Neuron (in vitro differentiated cells): Measurements from ENCODE around the gene SLC39A8.
"Not testable (repeated sequence)": the region's sequence is repeated elsewhere in the genome, so short reads cannot be mapped to it uniquely, and the experiment has no call there.

Experiments used
- H2AFZ ChIP-seq: one replicate; pipeline ENCODE4 v1.6.1; 2013; ENCODE audit warnings: low read depth, mild to moderate bottlenecking, inconsistent platforms, low read length, moderate library complexity
- H3K27me3 ChIP-seq: one replicate; pipeline ENCODE4 v1.6.1; 2013; ENCODE audit warnings: low read length; ENCODE audit not compliant: insufficient read depth
- H3K36me3 ChIP-seq: one replicate; pipeline ENCODE4 v1.6.1; 2013; ENCODE audit warnings: low read length; ENCODE audit not compliant: insufficient read depth
- H3K4me1 ChIP-seq: one replicate; pipeline ENCODE4 v1.6.1; 2013; ENCODE audit warnings: low read length; ENCODE audit not compliant: insufficient read depth
- H3K4me3 ChIP-seq: 2 replicates; pipeline ENCODE4 v1.5.1; 2013; ENCODE audit warnings: mild to moderate bottlenecking, low read length, moderate library complexity
- H3K9me3 ChIP-seq: one replicate; pipeline ENCODE4 v1.6.1; 2013; ENCODE audit warnings: low read length

The SLC39A8 gene

DNA sequence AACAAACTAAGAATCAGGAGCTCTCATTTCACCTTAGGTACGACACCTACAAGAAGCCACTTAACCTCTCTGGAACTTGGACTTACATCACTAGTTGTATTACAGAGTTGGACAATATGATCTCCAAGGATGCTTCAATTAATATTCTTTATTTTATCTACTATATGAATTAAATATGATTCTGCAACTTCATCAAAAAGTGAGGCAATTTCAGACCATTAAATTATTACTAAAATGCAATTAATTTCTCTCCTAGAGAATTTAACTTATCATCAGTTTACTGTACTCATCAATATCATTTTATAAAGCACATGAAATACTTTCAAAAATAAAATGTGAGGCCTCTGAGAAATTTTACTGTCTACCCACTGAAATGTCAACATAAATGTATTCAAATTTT is 33.9 kb downstream of the SLC39A8 start:
- no peak overlapping the region for H2AFZ ChIP-seq
- H3K4me1 ChIP-seq: no peaks in the 10 kb centered on the region
- no peaks in the 10 kb centered on the region for H3K36me3 ChIP-seq
- H3K4me3 ChIP-seq: no peak overlapping the region
- H3K9me3 ChIP-seq: no peaks in the 10 kb centered on the region
- H3K27me3 ChIP-seq: no peaks in the 10 kb centered on the region

DNA sequence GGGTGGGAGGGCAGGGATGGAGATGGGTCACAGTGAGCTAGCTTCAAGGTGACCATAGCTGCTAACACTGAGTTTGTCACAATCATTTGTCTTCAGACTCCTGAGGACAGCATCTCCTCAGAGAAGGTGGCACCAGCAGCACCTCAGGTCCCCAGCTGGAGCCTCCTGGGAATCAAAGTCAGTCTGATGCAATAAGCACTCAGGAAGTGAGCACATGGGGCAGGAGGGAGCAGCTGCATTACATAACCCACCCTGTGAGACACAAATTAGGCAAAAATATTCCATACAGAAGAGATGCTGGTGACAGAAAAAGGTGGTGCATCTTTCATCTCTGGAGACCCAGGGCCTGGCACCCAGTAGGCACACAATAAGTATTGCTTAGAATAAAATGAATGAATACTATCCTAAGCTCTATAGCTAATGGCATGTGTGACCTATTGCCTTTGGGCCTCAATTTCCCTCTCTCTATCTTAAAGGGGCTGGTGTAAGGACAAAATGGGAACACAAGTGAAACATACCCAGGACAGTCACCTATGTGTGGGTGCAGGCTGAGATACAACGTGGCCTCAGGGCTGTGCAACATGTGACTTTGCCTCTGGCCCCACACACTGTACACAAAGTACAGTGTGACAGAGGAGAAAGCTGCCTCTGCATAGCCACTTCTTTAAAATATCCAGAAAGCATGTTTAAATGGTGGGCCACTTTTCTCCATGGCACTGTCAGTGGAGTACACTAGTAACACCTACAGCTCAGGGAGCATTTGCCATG is 37.1 kb downstream of the SLC39A8 start:
- no peaks in the 10 kb centered on the region for H3K4me1 ChIP-seq
- H3K4me3 ChIP-seq: no peak overlapping the region
- H3K9me3 ChIP-seq: no peaks in the 10 kb centered on the region
- no peaks in the 10 kb centered on the region for H3K36me3 ChIP-seq
- H2AFZ ChIP-seq: no peak overlapping the region
- no peaks in the 10 kb centered on the region for H3K27me3 ChIP-seq

DNA sequence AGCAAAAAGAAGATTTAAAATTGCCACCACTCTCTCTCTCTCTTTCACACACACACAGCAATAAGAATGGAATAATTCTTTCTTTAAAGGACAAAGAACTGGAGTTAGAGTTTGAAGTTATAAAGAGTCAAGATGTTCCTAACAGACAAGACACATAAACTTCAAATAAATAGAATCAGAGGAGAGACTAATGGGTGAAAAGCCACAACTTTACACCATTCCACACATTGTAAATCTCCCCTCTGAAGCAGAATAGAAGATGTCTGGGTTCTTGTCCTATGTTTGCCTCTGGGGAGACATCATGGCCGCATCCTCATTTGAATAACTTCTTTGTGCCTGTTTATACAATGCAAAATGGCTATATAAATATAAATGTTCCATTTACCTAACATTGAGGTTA is 39.6 kb downstream of the SLC39A8 start:
- H3K9me3 ChIP-seq: no peaks in the 10 kb centered on the region
- no peaks in the 10 kb centered on the region for H3K36me3 ChIP-seq
- H2AFZ ChIP-seq: no peak overlapping the region
- no peaks in the 10 kb centered on the region for H3K4me1 ChIP-seq
- no peaks in the 10 kb centered on the region for H3K27me3 ChIP-seq
- no peak overlapping the region for H3K4me3 ChIP-seq

DNA sequence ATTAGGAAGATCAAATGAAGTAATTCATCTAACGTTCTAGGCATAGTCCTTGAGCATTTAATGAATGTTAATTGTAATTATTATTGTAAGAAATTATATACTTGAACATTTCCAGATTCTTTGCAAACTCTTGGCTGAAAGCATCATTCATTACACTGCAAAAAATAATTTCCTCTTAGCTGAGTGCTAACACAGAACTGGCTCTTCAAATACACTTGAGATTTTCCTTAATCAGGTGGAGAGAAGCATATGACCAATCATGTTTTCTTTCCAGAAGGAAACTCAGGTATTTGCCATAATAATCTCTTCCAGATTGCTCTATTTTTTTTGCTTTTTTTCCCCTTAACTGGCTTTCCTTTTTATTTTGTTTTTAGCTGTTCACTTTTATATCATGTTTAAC is 42.5 kb downstream of the SLC39A8 start:
- no peaks in the 10 kb centered on the region for H3K27me3 ChIP-seq
- H3K36me3 ChIP-seq: no peaks in the 10 kb centered on the region
- no peak overlapping the region for H3K4me3 ChIP-seq
- no peaks in the 10 kb centered on the region for H3K4me1 ChIP-seq
- H3K9me3 ChIP-seq: no peaks in the 10 kb centered on the region
- H2AFZ ChIP-seq: no peak overlapping the region

DNA sequence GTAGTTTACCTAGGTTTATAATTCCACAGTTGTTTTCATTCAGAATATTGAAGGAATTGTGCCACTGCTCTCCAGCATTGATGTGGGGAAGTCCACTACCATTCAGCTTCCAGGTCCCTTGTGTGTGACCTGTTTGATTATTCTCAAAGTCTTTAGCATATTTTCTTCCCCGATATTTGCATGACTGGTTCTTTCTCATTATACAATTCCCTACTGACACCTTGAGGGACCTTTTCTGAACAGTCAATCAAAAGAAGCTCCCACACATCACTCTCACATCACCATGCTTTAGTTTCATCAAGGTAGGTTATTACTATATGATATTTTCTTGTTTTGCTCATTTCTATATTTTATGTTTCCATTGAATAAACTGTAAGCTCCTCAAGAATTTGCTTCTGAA is 44.1 kb downstream of the SLC39A8 start:
- Histone ChIP-seq H3K27me3 (no peaks in the 10 kb centered on the region), H3K4me3 (no peak overlapping the region), H3K4me1 (no peaks in the 10 kb centered on the region), H3K9me3 (no peaks in the 10 kb centered on the region), H2AFZ (no peak overlapping the region), H3K36me3 (no peaks in the 10 kb centered on the region)

DNA sequence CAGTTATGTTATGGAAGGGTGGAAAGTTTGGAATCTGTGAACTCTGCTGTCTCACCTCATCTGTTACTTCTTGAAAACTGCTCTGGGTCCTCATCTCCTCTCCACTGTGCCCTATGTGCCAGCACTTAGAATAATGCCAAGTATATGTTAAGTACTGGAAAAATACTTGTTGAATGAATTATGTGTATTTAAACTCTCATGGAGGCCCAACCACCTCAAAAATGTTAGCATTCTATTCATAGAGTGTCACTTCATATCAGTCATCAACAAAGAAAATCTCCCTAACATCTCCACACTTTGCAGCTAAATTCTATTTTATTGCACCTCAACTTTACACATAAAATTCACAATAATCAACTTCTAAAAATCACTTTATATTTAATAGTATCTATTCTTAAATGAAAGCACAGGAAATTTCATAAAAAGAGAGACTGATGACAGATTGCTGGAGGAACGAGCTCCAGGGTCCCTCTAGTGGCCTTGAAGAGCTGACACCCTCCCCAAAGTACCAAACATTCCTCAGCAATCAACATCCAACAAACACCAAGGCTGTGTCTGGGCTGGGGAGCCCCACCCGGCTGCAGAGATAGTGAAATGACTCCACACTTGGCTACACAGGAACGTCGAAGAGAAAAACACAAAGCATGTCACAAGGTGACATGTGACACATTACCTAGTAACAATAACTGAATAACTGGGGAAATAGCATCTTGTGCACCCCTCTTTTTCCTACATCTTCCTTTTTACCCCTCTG is 45.8 kb downstream of the SLC39A8 start:
- H3K9me3 ChIP-seq: no peaks in the 10 kb centered on the region

DNA sequence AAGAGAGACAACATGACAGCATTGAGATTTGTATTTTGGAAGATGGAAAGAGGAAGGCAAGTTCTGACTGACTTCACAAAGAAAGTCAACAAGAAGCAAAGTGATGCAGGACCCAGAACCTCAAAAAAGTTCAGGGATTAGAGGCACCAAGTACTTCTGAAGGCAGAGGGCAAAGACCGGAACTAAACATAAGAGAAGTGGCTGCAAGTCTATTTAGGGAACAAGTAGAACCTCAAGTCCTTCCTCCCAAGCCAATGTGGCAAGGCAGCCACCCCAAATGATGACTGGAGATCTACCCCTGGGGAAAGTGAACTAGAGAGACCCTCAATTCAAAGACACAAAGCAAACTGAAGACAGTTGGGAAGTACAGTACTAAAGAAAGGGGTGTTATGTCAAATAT is 46.6 kb downstream of the SLC39A8 start:
- no peak overlapping the region for H3K4me3 ChIP-seq
- no peaks in the 10 kb centered on the region for H3K36me3 ChIP-seq
- H2AFZ ChIP-seq: no peak overlapping the region
- no peaks in the 10 kb centered on the region for H3K9me3 ChIP-seq
- H3K27me3 ChIP-seq: no peaks in the 10 kb centered on the region
- H3K4me1 ChIP-seq: no peaks in the 10 kb centered on the region

More for the DNA sequence above, 45.8 kb downstream of the SLC39A8 start:
- no peaks in the 10 kb centered on the region for H3K27me3 ChIP-seq
- H3K4me3 ChIP-seq: no peak overlapping the region
- H2AFZ ChIP-seq: no peak overlapping the region
- H3K4me1 ChIP-seq: no peaks in the 10 kb centered on the region
- no peaks in the 10 kb centered on the region for H3K36me3 ChIP-seq

DNA sequence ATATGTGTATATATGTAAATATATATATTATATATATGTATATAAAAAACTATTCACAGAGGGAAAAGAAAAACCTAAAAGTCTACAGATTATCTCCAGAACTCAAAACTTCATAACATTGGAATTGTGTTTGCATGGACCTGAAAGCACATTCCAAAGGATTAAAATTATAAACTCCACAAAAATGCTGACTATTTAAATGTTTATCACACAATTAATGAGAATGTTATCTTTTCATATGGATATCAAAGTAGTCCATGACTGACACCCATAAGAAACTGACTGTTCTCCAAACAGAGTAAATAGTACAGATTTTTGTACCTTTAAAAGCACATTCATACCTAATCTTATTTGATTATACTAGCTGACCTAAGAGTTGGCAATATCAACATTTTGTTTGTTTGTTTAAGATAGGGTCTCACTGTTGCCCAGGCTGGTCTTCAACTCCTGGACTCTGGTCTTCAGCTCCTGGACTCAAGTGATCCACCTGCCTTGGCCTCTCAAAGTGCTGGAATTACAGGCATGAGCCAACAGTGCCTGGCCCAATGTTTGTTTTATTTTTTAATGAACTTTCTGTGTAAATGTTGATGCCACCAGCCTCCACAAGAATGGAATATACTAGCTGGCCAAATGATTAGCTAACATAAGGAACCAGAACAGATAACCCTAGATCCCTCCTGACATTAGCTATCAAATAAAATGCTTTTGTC is 50.0 kb downstream of the SLC39A8 start:
- Histone ChIP-seq H2AFZ (no peak overlapping the region), H3K4me1 (no peaks in the 10 kb centered on the region), H3K36me3 (no peaks in the 10 kb centered on the region), H3K27me3 (no peaks in the 10 kb centered on the region), H3K4me3 (no peak overlapping the region), H3K9me3 (no peaks in the 10 kb centered on the region)

DNA sequence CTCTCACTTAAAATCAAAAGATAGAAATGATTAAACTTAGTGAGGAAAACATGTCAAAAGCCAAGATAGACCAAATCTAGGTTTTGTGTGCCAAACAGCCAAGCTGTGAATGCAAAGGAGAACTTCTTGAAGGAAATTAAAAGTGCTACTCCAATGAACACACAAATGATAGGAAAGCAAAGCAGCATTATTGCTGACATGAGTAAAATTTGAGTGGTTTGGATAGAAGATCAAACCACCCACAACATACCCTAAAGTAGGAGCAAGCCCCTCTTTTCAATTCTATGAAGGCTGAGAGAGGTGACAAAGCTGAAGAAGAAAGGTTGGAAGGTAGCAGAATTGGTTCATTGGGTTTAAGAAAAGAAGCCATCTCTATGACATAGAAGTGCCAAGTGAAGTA is 56.8 kb downstream of the SLC39A8 start:
- Histone ChIP-seq H3K9me3 (no peaks in the 10 kb centered on the region), H3K4me3 (no peak overlapping the region), H3K27me3 (no peaks in the 10 kb centered on the region), H3K4me1 (no peaks in the 10 kb centered on the region), H2AFZ (no peak overlapping the region), H3K36me3 (no peaks in the 10 kb centered on the region)

DNA sequence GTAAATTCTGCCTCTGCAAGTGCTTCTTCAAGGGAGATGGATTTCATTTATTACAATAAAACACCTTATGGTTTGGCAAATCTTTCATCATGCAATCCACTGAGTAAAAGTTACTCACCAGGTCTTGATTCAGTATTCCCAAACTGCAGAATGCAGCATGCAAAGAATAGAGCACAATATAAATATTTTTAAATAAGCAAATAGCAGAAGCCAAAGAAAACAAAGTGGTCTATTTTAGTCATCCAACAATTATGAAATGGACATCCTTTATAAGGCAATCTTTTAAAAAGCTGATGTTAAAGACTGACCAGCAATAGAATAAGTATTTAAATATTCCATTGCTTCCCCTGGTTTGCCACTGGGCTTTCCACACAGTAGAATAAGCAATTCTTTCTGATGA is 59.5 kb downstream of the SLC39A8 start:
- Histone ChIP-seq H2AFZ (no peak overlapping the region), H3K36me3 (no peaks in the 10 kb centered on the region), H3K27me3 (no peaks in the 10 kb centered on the region), H3K4me1 (no peaks in the 10 kb centered on the region), H3K4me3 (no peak overlapping the region), H3K9me3 (no peaks in the 10 kb centered on the region)

DNA sequence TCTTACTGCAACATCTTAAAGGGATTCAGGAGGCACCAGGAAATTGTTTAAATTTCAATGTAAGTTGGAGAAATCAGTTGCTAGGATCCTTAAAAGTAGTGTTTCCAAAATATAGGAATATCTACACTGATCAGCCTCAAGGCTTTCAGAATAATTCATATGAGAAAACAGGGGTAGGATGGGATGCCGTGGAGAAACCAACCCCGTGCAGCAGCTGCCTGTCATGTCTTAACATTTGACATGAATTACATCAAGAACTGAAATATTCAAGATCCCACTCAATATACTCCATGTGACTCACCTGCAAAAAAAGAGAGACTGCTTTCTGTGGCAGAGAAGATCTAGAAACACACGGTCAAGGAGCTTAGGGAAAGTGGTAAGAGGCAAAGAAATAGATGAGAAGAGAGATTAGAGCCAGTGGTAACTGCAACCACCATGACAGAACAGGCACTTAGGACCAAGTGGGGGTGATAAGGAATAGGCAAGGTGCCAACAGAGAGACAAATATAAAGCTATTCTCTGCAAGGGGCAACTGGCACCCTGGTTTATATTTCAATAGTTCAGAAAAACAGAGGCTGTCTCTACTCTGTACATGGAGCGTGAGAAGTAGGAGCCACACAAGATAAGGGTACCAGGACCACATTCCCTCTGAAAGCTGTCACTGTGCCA is 64.0 kb downstream of the SLC39A8 start:
- Histone ChIP-seq H3K4me3 (no peak overlapping the region), H3K4me1 (no peaks in the 10 kb centered on the region), H3K36me3 (no peaks in the 10 kb centered on the region), H2AFZ (no peak overlapping the region), H3K27me3 (no peaks in the 10 kb centered on the region), H3K9me3 (no peaks in the 10 kb centered on the region)

DNA sequence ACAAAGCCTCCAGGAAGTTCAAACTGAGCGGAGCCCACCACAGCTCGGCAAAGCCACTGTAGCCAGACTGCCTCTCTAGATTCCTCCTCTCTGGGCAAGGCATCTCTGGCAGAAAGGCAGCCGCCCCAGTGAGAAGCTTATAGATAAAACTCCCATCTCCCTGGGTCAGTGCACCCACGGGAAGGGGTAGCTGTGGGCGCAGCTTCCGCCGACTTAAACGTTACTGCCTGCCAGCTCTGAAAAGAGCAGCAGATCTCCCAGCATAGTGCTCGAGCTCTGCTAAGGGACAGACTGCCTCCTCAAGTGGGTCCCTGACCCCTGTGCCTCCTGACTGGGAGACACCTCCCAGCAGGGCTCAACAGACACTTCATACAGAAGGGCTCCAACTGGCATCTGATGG is 72.0 kb downstream of the SLC39A8 start:
- not testable (repeated sequence) for H2AFZ ChIP-seq, H3K27me3 ChIP-seq, H3K4me3 ChIP-seq, H3K9me3 ChIP-seq, H3K36me3 ChIP-seq, H3K4me1 ChIP-seq

DNA sequence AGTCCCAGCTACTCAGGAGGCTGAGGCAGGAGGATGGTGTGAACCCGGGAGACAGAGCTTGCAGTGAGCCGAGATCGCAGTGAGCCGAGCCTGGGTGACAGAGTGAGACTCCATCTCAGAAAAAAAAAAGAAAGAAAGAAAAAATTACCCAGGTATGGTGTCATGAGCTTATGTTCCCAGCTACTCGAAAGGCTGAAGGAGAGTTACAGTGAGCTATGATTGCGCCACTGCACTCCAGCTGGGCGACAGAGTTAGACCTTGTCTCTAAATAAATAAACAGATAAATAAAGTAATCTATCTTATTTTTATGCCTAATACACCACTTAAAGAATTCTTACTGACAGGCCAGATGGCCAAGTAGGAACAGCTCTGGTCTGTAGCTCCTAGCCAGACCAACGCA is 73.0 kb downstream of the SLC39A8 start:
- H3K36me3 ChIP-seq: no peaks in the 10 kb centered on the region
- no peaks in the 10 kb centered on the region for H3K27me3 ChIP-seq
- H3K9me3 ChIP-seq: peaks cover 3% of the 10 kb centered on the region
- no peak overlapping the region for H2AFZ ChIP-seq
- H3K4me1 ChIP-seq: no peaks in the 10 kb centered on the region
- no peak overlapping the region for H3K4me3 ChIP-seq
